Inferior parietal cortex (tissue), 1 donor: Measurements from ENCODE around the gene FNDC3B.

Source experiments
- DNase-seq: peaks from one replicate; pipeline ENCODE4 v3.0.0-alpha.2; 2016; ENCODE audit errors: extremely low spot score

The FNDC3B gene

DNA sequence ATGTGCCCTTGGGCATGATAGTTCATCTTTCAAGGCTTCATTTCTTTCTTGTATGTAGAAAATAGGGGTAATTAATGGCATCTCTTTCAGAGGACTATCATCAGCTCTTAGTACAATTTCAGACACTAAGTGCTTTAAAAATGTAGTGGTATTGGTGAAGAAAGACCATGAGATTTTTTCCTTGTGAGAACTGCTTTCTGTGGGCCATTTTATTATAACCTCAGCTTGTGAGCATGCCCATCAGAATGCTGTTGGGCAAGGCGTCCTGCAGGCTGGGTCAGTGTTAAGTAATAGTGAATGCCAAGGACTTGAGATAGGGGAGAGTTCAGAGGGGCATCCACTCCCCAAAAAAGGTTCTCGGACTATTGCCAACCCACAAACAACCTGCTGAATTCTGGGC lies 221.0 kb downstream of the FNDC3B start:
- no peak for DNase-seq

DNA sequence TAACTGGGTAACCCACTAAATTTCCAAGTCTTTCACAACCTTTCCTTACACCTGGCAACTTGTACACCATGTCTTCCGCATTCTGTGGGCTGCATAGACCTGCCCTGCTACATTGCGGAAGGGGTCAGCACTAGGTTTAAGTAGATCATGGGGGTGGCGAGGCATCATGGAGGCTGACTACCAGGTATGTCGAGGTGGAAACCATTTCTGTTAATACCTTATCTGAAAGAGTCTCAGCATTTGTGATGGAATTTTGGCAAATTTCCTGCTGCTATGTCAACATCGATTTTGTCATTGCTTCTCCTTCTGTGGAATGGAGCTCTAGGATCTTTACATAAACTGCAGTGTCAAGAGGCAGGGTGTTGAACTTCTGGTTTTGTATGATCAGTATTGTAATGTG lies 221.7 kb downstream of the FNDC3B start:
- no peak for DNase-seq

DNA sequence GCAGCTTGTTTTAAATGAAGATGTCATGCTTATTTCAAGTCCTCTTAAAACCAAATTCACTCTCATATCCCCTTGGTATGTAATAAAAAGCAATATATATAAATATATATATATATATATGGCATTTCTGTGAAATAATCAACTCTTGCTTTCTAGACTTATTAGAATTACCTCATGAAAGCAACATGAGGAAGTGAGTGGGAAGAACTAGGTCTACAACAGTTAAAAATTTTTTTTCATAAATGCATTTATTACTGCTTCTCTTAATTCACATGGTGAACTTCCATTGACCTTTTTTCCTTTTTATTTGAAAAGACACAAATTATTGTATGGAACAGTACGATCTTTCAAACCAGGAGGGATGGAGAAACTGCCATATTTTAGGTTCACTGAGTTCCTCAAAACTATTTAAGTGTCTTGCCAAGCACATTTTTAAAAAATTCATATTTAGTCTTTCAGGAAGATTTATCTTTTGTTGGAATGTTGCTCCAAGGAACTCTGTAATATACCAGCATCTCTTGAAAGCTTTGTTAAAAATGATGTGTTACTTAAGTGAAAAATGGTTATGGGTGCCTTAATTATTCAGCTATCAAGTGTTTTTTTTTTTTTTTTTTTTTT lies 223.7 kb downstream of the FNDC3B start:
- DNase-seq, result no peak

DNA sequence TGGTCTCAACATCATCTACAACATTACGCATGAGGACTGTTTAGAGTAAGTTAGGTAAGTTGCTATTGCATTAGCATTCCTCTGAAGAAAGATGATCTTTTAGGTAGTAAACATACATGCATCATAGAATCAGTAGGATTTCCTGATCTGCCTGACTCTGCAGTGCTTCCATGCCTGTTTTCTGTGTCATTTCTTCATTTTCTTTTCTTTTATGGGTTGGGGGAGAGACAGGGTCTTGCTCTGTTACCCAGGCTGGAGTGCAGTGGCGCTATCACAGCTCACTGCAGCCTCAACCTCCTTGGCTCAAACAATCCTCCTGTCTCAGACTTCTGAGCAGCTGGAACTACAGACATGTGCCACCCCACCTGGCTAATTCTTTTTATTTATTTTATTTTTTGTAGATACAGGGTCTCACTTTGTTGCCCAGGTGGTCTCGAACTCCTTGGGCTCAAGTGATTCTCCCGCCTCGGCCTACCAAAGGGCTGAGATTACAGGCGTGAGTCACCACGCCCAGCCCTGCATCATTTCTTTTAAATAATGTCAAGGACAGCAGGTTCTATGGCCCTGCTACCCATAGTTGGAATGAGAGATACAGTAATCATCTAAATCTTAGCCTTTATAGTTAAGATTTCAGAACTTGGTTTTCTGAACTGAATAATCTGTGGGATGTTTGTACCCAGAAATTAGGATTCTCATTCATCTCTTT lies 224.6 kb downstream of the FNDC3B start:
- DNase-seq, result no peak

DNA sequence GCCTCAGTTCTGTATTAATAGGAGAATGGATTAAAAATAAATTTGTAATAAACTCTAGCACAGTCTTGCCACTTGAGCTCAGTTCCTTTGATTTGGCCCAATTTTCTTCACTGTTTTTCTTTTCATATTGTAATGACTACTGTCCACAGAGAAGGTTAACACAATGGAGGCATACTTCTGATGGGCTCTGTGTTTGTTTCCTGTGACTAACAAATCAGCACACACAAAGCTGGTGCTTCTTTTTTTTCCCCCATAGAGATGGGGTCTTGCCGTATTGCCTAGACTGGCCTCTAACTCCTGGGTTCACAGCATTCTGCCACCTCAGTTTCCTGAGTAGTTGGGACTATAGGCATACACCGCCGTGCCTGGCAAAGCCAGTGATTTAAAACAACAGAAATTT lies 226.7 kb downstream of the FNDC3B start:
- DNase-seq, result no peak

DNA sequence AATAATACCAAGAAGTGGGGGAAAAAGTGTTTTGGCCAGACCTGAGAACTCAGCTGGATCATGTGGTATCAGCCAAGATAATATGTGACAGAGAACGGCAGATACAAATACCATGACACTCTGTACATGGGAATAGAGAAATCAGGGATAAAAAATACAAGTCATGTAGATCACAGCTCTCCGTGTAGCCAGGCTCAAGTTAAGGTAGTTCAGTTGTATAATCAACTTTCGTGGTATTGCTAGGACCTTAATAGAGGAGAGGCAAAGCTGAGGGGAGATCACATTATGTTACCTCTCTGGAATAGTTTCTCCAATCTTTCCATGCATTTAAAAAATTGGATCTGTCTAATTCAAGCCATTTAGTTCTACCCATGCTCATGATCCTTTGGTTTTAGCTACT lies 229.0 kb downstream of the FNDC3B start:
- no peak for DNase-seq

DNA sequence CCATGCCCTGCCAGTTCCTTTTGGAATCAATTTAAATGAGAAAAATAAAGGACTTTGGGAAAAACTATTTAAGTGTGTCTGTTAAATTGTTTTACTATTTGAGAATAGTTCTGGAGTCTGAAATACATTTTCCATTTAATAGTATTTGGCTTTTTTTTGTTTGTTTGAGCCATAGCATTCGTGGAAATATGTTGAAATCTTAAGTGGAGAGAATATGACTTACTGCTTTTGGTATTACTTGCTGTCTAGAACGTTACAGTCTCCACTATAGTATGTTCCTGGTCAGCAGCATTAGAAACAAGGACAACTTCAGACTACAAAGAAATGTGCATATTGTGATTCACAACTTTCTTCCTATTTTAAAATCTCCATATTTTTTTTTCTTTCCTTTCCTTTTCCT lies 229.5 kb downstream of the FNDC3B start:
- DNase-seq, result no peak

DNA sequence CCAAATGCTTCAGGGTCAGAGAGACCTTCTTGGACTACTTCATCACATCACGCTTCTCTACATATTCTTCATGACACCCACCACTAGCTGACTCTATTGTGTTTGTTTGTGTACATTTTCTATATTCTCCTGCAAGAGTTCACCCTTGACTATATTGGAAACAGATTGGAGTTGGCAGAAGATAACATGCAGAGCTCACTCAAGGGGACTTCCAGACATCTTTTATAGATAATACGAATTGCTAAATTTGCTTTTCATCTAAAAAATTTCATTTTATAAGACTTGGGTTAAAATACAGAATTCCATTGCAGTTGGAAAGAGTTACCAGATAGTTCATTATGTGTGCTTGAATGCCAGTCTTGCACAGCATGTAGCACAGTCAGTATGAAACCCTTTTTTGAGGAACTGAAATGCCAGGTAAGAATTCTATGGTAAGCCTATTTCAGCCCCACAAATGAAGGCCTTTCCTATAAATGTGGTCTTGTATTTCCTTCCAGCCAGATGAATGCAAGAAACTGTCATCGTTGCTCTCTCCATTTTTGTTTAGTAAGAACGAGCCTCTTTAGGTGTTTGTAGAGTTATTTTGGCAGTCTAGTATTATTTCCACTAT lies 231.3 kb downstream of the FNDC3B start:
- DNase-seq, result no peak

DNA sequence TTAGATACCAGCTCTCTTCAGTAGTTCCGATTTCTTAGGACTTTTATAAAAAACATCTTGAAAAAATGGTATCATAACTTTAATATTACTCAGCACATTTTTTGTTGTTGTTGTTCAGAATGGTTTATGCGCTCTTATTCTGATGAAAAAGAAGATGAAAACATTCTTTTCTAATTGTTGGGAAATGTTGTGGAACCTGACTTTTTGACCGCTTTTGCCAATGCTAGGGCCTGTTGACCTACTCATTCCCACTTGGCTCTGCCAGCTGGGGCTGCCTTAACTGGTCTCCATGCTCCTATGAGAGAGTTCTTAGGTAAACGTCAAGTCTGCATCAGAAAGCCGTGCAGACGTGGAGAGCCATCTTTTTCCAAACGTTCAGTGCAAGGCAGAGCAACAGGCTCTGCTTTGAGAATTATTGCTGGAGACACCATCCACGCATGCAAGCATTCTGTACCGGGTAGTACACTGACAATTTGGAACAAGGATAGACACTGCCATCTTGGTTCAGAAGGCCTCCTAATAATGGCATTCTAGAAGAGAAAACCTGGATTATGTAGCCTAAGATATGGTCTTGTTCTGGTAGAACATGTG lies 232.1 kb downstream of the FNDC3B start:
- no peak for DNase-seq

DNA sequence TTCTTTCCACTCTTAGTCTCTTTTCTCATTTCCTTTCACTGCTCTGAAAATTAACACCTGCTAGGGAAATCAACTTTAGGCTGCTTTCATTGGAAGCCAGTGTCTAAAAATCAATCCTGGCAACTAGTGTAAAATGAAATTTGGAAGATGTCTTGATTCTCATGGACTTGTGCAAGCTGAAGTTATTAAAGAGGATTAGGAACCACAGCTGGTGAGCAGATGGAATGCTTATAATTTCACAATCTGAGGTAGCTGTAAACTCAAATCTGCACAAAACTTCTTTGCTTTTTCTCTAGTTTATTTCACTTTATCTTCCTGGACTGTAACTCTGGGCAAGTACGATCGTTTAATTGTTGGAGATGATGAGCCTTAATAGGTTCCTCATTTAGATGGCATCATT lies 233.3 kb downstream of the FNDC3B start:
- no peak for DNase-seq

DNA sequence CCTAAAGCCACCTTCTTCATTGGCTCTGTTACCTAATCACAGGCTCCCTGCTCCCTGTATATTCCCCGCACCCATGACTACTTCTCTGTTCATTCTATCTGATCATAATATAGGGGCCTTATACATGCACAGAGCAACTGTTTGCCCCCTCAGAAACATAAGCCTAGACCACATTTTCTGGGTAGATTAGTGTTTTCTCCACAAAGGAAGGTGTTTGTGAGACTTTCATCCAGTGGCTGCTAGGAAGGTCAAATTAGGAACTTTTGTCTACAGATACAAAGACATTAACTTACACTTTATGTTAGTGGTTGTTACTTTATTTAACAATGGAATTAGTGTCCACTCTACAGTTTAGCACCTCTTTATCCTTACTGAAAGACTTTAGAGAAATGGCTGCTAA lies 234.0 kb downstream of the FNDC3B start:
- DNase-seq, result no peak

DNA sequence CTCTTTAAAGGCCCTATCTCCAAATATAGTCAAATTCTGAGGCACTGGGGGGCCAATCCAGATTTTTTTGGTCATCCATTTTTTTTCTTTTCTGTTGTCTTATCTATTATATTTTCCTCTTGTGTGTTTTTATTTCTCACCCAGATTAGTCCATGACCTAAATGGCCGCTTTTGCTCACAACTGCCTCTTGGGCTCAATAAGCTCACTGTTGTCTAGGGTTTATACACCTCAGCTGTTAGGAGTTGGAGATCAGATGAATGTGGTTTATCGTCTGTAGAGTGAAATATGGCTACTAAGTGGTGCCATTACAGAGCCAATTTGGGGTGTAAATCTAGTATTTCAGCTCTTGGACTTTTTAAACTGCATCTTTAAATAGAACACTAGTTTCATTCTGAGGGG lies 235.5 kb downstream of the FNDC3B start:
- no peak for DNase-seq

DNA sequence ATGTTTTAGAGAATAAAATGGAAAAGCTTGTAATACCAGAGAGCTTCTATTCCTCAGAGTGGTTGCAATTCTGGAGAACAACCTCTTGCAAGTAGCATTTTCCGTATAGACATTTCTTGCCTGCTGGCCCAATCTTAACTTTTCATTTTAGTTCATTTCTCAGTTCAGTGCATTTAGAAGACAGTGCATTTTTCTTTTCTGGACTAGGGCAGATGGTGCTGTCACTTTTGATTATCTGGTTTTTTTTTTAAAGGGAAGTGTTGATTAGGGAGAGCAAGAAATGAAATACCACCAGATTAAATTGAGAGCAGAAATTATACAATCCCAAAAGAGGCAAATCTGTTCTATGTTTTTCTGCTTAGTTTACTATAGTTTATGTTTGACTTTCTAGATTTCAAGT lies 236.2 kb downstream of the FNDC3B start:
- no peak for DNase-seq

DNA sequence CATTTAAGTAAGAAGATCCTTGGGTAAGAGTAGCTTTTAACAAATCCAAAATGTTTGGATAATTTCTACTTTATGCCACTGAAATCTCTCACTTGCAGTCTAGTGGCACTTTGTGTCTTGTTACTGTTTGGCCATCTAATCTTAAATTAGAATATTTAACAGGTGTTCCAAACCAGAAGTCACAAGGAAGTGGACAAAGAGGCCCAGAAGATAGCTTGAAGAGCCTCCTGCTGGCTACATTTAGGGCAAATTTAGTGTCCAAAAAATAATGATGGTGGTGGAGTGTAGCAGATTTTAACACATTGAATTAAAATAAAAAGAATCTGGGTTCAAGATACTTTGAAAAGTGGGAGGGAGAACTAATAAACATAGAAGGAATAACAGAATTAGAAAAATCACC lies 236.7 kb downstream of the FNDC3B start:
- DNase-seq, result no peak

DNA sequence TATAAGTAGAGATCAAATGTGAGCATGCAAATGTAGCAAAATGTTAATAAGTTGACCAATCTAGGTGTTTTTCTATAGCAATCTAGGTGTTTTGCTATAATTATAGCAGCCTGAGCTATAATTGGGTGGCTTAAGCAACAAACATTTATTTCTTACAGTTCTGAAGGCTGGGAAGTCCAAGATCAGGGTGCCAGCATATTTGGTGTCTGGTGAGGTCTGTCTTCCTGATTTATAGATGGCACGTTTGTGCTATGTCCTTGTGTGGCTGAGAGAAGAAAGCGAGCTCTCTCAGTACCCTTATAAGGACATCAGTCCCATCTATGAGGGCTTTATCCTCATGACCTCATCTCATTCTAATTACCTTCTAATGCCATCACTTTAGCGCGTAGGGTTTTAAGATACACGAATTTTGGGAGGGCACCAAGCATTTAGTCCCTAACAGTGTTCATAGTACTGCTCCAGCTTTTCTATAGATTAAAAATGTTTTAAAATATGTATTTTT lies 237.8 kb downstream of the FNDC3B start:
- no peak for DNase-seq

DNA sequence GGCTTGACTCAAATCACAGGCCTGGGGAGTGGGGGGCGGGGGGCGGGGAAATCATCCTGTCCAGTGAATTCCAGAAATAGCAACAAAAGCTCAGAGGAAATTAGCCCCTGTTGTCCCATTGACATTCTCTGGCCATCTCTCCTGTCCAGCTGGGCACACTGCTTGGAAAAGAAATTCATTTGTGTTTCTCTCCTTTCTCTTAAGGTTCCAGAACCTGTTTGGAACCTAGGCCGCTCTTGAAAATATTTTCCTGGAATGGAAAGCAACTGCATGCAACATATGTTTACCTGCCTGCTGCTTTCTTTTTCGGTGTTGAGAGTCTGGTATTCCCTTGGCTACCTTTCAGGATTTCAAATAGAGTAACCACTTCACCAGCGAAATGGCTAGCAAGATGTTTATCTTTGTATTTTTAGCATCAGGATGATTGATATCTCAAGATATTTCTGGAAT lies 239.8 kb downstream of the FNDC3B start:
- no peak for DNase-seq

DNA sequence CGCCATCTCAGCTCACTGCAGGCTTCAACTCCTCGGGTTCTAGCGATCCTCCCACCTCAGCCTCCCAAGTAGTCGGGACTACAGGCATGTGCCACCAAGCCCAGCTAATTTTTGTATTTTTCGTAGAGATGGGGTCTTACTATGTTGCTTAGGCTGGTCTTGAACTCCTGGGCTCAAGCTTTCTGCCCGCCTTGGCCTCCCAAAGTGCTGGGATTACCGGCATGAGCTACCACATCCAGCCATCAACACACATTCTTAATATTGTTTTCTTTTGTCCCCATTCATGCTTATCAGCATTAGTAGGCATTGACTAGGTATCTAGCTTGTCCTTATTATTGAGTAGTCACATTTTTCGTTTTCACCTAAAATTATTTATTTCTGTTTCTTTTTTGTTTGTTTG lies 240.6 kb downstream of the FNDC3B start:
- no peak for DNase-seq

DNA sequence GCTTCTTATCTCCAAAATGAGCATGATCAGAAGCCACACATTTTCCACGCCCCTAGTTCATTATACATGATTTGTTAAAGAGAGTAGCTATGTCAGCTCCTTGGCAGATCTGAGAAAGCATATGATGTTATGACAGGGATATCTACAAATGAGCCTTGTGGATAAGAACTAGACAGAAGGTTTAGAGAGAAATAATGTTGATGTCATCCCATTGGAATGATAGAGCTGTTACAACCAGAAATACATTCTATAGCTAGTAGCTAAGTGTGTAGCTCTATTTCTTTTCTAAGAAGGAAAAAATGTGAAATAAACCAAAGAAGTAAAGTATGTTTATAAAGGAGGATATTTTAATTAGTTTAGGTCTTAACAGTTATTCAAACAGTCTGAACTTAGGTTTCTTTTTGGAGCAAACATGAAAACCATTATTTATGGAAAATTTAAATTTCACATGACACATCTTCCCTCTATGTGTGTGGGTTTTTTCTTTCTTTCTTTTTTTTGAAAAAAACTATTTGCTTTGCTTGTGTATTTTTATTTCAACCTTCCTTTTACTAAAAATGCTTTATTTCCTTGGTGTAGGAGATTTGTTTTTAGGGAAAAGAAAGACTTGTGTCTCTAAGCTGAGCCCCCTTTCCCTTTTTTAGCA lies 241.2 kb downstream of the FNDC3B start:
- no peak for DNase-seq

DNA sequence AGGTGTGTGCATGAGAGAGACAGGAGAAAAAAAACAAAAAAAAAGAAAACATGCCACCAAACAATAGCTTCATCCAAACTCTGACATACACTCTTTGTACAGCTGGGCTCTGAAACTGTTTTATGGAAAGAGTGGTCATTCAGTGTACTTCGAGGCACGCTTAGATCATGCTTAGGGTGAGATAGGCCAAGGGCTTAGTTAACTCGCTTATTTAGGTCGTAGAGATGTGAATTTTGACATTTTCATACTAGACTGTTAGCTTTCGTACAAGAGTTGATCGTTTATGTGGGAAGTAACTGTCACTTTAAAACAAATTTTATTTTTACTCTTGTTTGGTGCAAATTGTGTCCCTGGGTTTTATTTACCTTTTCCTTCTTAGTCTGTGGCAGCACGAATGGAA lies 242.5 kb downstream of the FNDC3B start:
- DNase-seq, result no peak

DNA sequence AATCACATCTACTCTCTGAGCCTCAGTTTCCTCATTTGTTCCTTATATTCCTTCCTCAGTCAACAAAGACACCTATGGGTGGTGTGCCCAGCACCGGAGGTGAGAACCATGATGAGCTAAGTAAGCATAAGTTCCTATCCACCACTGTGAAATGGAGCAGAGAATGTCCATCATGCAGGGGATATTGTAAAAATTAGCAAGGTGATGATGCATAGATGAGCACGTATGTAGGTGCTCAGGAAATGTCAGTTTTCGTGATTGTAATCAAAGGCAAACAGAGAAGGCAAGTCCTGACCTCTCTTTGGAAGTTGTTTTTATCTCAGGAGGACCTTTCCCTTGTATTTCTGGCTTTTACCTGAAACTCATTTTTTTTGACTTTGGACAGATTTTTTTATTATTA lies 243.5 kb downstream of the FNDC3B start:
- DNase-seq, result no peak

DNA sequence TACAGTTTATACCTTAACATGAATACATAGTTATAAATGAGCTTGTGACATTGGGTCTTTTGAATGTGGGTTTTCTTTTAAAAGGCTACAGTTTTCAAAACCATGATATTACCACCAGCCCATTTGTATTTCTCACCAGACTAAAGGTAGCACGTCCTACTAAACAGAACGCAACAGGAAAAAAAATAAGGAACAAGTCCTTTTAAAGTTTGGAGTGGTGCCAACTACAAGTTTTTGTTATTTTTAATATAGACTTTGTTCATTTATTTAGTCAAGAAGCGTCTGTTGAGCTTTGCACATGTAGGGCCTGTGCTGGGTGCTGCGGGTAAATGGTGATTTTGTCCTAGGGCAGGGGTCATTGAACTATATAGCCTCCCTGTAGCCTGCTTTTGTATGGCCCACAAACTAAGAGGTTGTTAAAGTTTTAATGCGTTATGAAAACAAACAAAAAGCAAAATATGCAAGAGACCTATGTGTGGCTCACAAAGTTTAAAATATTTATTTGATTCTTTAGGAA lies 244.5 kb downstream of the FNDC3B start:
- DNase-seq, result no peak

DNA sequence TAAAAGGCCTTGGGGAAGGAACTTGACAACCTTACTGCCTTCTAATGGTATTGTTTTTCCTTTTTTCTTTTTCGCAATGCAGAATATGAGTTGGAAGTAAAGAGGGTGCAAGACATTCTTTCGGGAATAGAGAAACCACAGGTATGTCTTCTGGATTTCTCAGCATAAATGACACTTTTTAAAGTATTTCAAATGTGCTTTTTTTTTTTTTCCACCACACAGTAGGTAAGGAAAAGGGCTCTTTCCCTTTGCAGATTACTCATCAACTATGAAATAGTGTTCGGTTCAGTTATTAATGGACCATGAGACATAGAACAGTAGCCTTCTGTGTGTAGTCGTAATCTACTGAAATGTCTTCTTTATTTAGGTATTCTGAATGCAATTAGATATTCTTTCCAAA lies 246.5 kb downstream of the FNDC3B start:
- no peak for DNase-seq
